ENCODE results near the gene VWA5B2.

The VWA5B2 gene

GRCh38 chr3:184193991-184194539, 35.3 kb upstream of the VWA5B2 start (continued):
- TF ChIP-seq, protein P1, sequence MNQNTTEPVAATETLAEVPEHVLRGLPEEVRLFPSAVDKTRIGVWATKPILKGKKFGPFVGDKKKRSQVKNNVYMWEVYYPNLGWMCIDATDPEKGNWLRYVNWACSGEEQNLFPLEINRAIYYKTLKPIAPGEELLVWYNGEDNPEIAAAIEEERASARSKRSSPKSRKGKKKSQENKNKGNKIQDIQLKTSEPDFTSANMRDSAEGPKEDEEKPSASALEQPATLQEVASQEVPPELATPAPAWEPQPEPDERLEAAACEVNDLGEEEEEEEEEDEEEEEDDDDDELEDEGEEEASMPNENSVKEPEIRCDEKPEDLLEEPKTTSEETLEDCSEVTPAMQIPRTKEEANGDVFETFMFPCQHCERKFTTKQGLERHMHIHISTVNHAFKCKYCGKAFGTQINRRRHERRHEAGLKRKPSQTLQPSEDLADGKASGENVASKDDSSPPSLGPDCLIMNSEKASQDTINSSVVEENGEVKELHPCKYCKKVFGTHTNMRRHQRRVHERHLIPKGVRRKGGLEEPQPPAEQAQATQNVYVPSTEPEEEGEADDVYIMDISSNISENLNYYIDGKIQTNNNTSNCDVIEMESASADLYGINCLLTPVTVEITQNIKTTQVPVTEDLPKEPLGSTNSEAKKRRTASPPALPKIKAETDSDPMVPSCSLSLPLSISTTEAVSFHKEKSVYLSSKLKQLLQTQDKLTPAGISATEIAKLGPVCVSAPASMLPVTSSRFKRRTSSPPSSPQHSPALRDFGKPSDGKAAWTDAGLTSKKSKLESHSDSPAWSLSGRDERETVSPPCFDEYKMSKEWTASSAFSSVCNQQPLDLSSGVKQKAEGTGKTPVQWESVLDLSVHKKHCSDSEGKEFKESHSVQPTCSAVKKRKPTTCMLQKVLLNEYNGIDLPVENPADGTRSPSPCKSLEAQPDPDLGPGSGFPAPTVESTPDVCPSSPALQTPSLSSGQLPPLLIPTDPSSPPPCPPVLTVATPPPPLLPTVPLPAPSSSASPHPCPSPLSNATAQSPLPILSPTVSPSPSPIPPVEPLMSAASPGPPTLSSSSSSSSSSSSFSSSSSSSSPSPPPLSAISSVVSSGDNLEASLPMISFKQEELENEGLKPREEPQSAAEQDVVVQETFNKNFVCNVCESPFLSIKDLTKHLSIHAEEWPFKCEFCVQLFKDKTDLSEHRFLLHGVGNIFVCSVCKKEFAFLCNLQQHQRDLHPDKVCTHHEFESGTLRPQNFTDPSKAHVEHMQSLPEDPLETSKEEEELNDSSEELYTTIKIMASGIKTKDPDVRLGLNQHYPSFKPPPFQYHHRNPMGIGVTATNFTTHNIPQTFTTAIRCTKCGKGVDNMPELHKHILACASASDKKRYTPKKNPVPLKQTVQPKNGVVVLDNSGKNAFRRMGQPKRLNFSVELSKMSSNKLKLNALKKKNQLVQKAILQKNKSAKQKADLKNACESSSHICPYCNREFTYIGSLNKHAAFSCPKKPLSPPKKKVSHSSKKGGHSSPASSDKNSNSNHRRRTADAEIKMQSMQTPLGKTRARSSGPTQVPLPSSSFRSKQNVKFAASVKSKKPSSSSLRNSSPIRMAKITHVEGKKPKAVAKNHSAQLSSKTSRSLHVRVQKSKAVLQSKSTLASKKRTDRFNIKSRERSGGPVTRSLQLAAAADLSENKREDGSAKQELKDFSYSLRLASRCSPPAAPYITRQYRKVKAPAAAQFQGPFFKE (tag by site-specific recombination; IDR thresholded peaks at IDR 0.05; ENCODE audit: borderline replicate concordance) = no peak
- TF ChIP-seq GLIS1 (tag by site-specific recombination; IDR thresholded peaks at IDR 0.05) = no peak
- TF ChIP-seq ZNF623 (tag by site-specific recombination; IDR thresholded peaks at IDR 0.05) = no peak
- TF ChIP-seq MEIS1 (CRISPR knock-in tag; IDR thresholded peaks at IDR 0.05; ENCODE audit: borderline replicate concordance) = no peak
- TF ChIP-seq GLI2 (tag by site-specific recombination; IDR thresholded peaks at IDR 0.05; ENCODE audit: borderline replicate concordance, low read depth) = no peak
- TF ChIP-seq ZNF302 (tag by site-specific recombination; IDR thresholded peaks at IDR 0.05; ENCODE audit: low read depth) = no peak
- no peak for TF ChIP-seq CTCF (tag by site-specific recombination; IDR thresholded peaks at IDR 0.05)
- TF ChIP-seq ZNF501 (tag by site-specific recombination; IDR thresholded peaks at IDR 0.05) = no peak
- no peak for TF ChIP-seq SETDB1 (IDR thresholded peaks at IDR 0.05; ENCODE audit: insufficient read length, low read length)
- TF ChIP-seq ZSCAN30 (tag by site-specific recombination; IDR thresholded peaks at IDR 0.05) = no peak

- Histone ChIP-seq H3K36me3 (ENCODE audit: control insufficient read depth in 2 of 2, insufficient read depth in 1 of 2, low read length in 2 of 2) (peaks cover 0 to 51% of the 10 kb centered on the region in 2 experiments; a peak in 2 of 3 replicates), H3K9me3 (ENCODE audit: control insufficient read depth, insufficient read depth, low read depth, low read length) (no peaks in the 10 kb centered on the region), H3K4me1 (ENCODE audit: control insufficient read depth, insufficient read depth, low read length) (no peaks in the 10 kb centered on the region), H3K4me3 (ENCODE audit: low read depth, low read length) (no peak overlapping the region), H3K27ac (ENCODE audit: extremely low read depth, low read depth, low read length) (no peak overlapping the region)
- TF ChIP-seq ZNF433 (tag by site-specific recombination; IDR thresholded peaks at IDR 0.05; ENCODE audit: low read depth) (no peak), ZNF692 (tag by site-specific recombination; IDR thresholded peaks at IDR 0.05) (no peak), ZNF623 (tag by site-specific recombination; IDR thresholded peaks at IDR 0.05) (no peak), MEIS1 (CRISPR knock-in tag; IDR thresholded peaks at IDR 0.05; ENCODE audit: borderline replicate concordance) (no peak)
- TF ChIP-seq, protein P2, sequence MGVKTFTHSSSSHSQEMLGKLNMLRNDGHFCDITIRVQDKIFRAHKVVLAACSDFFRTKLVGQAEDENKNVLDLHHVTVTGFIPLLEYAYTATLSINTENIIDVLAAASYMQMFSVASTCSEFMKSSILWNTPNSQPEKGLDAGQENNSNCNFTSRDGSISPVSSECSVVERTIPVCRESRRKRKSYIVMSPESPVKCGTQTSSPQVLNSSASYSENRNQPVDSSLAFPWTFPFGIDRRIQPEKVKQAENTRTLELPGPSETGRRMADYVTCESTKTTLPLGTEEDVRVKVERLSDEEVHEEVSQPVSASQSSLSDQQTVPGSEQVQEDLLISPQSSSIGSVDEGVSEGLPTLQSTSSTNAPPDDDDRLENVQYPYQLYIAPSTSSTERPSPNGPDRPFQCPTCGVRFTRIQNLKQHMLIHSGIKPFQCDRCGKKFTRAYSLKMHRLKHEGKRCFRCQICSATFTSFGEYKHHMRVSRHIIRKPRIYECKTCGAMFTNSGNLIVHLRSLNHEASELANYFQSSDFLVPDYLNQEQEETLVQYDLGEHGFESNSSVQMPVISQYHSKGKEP (tag by site-specific recombination; IDR thresholded peaks at IDR 0.05) = no peak
- CTCF ChIA-PET = interaction anchor here (0.9 kb wide), 1 partner anchor 29 kb away, joined by 3 read pairs; no protein-coding TSS in a partner anchor
- POLR2A ChIA-PET = interaction anchor here (1.1 kb wide), 2 partner anchors 11 to 20 kb away, joined by 3 to 4 read pairs; no protein-coding TSS in a partner anchor
These were observed 32.8 kb upstream of the VWA5B2 start for GRCh38 chr3:184196536-184196935.

All from HEK293 (cell line).